Measurements from ENCODE around the gene CPNE8.

The CPNE8 gene

GRCh38 chr12:38878333-38878705 is 27.1 kb downstream of the CPNE8 start:
- no peak for DNase-seq (ENCODE audit: low read depth)
- no peak for TF ChIP-seq CTCF (IDR thresholded peaks at IDR 0.05; ENCODE audit: control insufficient read depth, insufficient read depth, low read depth, low read length, missing control alignments)
- no peak overlapping the region for H3K4me3 ChIP-seq (ENCODE audit: control insufficient read depth, low read depth, low read length)

- TF ChIP-seq CTCF (IDR thresholded peaks at IDR 0.05; ENCODE audit: control insufficient read depth, insufficient read depth, low read depth, low read length, missing control alignments), result no peak
- H3K4me3 ChIP-seq (ENCODE audit: control insufficient read depth, low read depth, low read length), result no peak overlapping the region
- no peak for DNase-seq (ENCODE audit: low read depth)
Observed at GRCh38 chr12:38875586-38876228, 29.7 kb downstream of the CPNE8 start.

GRCh38 chr12:38872561-38872960 is 32.8 kb downstream of the CPNE8 start:
- DNase-seq (ENCODE audit: low read depth), result no peak
- no peak overlapping the region for H3K4me3 ChIP-seq (ENCODE audit: control insufficient read depth, low read depth, low read length)
- no peak for TF ChIP-seq CTCF (IDR thresholded peaks at IDR 0.05; ENCODE audit: control insufficient read depth, insufficient read depth, low read depth, low read length, missing control alignments)

GRCh38 chr12:38872156-38872555 is 33.2 kb downstream of the CPNE8 start:
- no peak overlapping the region for H3K4me3 ChIP-seq (ENCODE audit: control insufficient read depth, low read depth, low read length)
- no peak for DNase-seq (ENCODE audit: low read depth)
- no peak for TF ChIP-seq CTCF (IDR thresholded peaks at IDR 0.05; ENCODE audit: control insufficient read depth, insufficient read depth, low read depth, low read length, missing control alignments)

- no peak overlapping the region for H3K4me3 ChIP-seq (ENCODE audit: control insufficient read depth, low read depth, low read length)
- no peak for DNase-seq (ENCODE audit: low read depth)
Observed at GRCh38 chr12:38869036-38869435, 36.4 kb downstream of the CPNE8 start.

GRCh38 chr12:38850461-38850860 is 54.9 kb downstream of the CPNE8 start:
- H3K4me3 ChIP-seq (ENCODE audit: control insufficient read depth, low read depth, low read length), result no peak overlapping the region
- no peak for TF ChIP-seq CTCF (IDR thresholded peaks at IDR 0.05; ENCODE audit: control insufficient read depth, insufficient read depth, low read depth, low read length, missing control alignments)
- no peak for DNase-seq (ENCODE audit: low read depth)

More at GRCh38 chr12:38869036-38869435, 36.4 kb downstream of the CPNE8 start:
- TF ChIP-seq CTCF (IDR thresholded peaks at IDR 0.05; ENCODE audit: control insufficient read depth, insufficient read depth, low read depth, low read length, missing control alignments), result no peak
